HG03025 (cell line): ENCODE data around the gene MAP10.

Experiments used
- ATAC-seq: cut with Tn5 transposase; IDR thresholded peaks from one replicate; pipeline ENCODE4 v1.9.1; 2021; ENCODE audit warnings: mild to moderate bottlenecking, moderate library complexity; ENCODE audit not compliant: unreplicated experiment, low FRiP score

The MAP10 gene

GRCh38 chr1:232851532-232851931 is 46.3 kb downstream of the MAP10 start:
- no peak for ATAC-seq

- no peak for ATAC-seq
Observed at GRCh38 chr1:232853994-232854797, 49.0 kb downstream of the MAP10 start.

- ATAC-seq: no peak
Observed at GRCh38 chr1:232854798-232855159, 49.6 kb downstream of the MAP10 start.

GRCh38 chr1:232856541-232856940 is 51.3 kb downstream of the MAP10 start:
- ATAC-seq: no peak
